Spleen (tissue), 11 donors: ENCODE measurements around the gene EPHA5. TPM values are rescaled to one million over a fixed set of nuclear protein-coding genes. Genes with fewer than 3 reads are reported as not detected.

ENCODE experiments used
- DNase-seq: peaks from one replicate; pipeline ENCODE4 v3.0.0-alpha.2; 2020
- H3K27ac ChIP-seq, 8 donors: fragments of 200-600 bp; sonication (generic) in 7 of 8; 1 replicate in 4 of 8; 2 replicates in 4 of 8; pipeline versions ENCODE4 v1.5.0 to v1.8.0; 2016 to 2021; ENCODE audit warnings: inconsistent platforms in 4 of 8, mild to moderate bottlenecking in 4 of 8, moderate library complexity in 1 of 8
- H3K27me3 ChIP-seq, 7 donors: fragments of 200-600 bp; sonication (generic) in 6 of 7; replicated peaks in 1 of 7; 1 replicate in 4 of 7; 2 replicates in 3 of 7; pipeline versions ENCODE4 v1.5.0 to v1.8.0; 2016 to 2021; ENCODE audit warnings: inconsistent platforms in 3 of 7, mild to moderate bottlenecking in 1 of 7
- H3K36me3 ChIP-seq, 6 donors: fragments of 200-600 bp; sonication (generic) in 5 of 6; 1 replicate in 4 of 6; 2 replicates in 2 of 6; pipeline versions ENCODE4 v1.5.0 to v1.8.0; 2016 to 2021; ENCODE audit warnings: inconsistent platforms in 2 of 6
- H3K4me1 ChIP-seq, 6 donors: fragments of 200-600 bp; sonication (generic) in 5 of 6; 1 replicate in 3 of 6; 2 replicates in 3 of 6; pipeline versions ENCODE4 v1.5.0 to v1.8.0; 2016 to 2021; ENCODE audit warnings: inconsistent platforms in 3 of 6
- H3K4me3 ChIP-seq, 8 donors: fragments of 200-600 bp; sonication (generic) in 7 of 8; 1 replicate in 4 of 8; 2 replicates in 4 of 8; pipeline versions ENCODE4 v1.5.0 to v1.8.0; 2016 to 2021; ENCODE audit warnings: inconsistent platforms in 4 of 8, mild to moderate bottlenecking in 4 of 8, moderate library complexity in 2 of 8
- H3K9me3 ChIP-seq, 8 donors: fragments of 200-600 bp; sonication (generic) in 7 of 8; 1 replicate in 4 of 8; 2 replicates in 4 of 8; pipeline versions ENCODE4 v1.5.0 to v1.8.0; 2016 to 2021; ENCODE audit warnings: inconsistent platforms in 4 of 8
- CTCF ChIP-seq, 11 experiments: fragments of 200-600 bp in 7 of 11; fragments of 450-650 bp in 4 of 11; sonication (generic) in 4 of 11; IDR thresholded peaks in 8 of 11; conservative IDR thresholded peaks in 3 of 11; 1 replicate in 7 of 11; 2 replicates in 4 of 11; pipeline versions ENCODE4 v1.4.0 to v1.8.0; 2016 to 2021; ENCODE audit warnings: antibody characterized with exemption in 11 of 11, inconsistent platforms in 4 of 11, mild to moderate bottlenecking in 1 of 11
- POLR2A ChIP-seq, 3 donors: fragments of 450-650 bp; IDR thresholded peaks; one replicate each; pipeline ENCODE4 v1.5.1; 2017; ENCODE audit warnings: antibody characterized with exemption in 3 of 3, mild to moderate bottlenecking in 1 of 3
- POLR2AphosphoS5 ChIP-seq, 3 donors: sonication (generic); formaldehyde crosslinking; IDR thresholded peaks; one replicate each; pipeline ENCODE4 v1.5.1; 2017; ENCODE audit warnings: antibody characterized with exemption in 3 of 3
- WGBS, 5 donors: extraction: QIAGEN DNeasy Blood & Tissue Kit in 3 of 5; methylation state at CpG; one replicate each; pipeline versions ENCODE4 v1.1.5 to v1.1.7; 2013 to 2018; 5-methylcytosine and 5-hydroxymethylcytosine counted together
- intact Hi-C: fragments of 100-400 bp; cut with DNase I; formaldehyde crosslinking; loops from one replicate; pipeline ENCODE4 v1.15.0; 2023; ENCODE audit warnings: low total_unique reads
- polyA plus RNA-seq, 3 donors: library from polyadenylated mRNA; stranded (reverse); fragments of 200-250 nt; gene quantifications; one replicate each; pipeline ENCODE4 v1.2.1, GENCODE V29; 2013
- total RNA-seq, 7 donors: library from RNA; depleted of rRNA in 3 of 7; stranded (reverse); fragments of >200 nt in 3 of 7; fragmentation: NEBNext Ultra II Directional in 4 of 7; extraction: Animal tissue kit (Norgen Biotek cat#: 25700) in 4 of 7; gene quantifications; one replicate each; pipeline versions ENCODE4 v1.1.0 to v1.2.1, GENCODE V29; 2016 to 2021
- donor health status: healthy with polysubstance abuse.
- donor health status: DM: no; HTN: no; CAD: no; lungs with moderate emphysema.
- donor health status: DM: no; HTN: no; CAD: no.
- donor health status: Bipolar disorder and iron deficiency.
- donor health status: healthy.
- donor health status: DM: no; HTN: no; CAD: no.
- donor health status: DM: yes; HTN: yes; CAD: no.

EPHA5 gene
- total and polyA plus RNA-seq, 10 donors, result 0.02 to 0.93 (median 0.42) TPM

DNA sequence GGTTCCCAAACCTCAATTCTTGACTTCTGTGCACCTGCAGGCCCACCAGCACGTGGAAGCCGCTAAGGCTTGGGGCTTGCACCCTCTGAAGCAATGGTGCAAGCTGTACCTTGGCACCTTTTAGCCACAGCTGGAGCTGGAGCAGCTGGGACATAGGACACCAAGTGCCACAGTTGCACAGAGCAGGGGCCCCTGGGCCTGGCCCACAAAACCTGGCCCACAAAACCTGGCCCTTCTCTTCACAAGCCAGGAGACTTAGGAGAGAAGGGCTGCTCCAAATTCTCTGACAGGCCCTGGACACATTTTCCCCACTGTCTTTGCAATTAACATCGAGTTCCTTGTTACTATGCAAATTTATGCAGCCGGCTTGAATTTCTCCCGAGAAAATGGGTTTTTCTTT lies 197.8 kb downstream of the EPHA5 start:
- no peak for DNase-seq
- Histone ChIP-seq H3K27ac (no peak overlapping the region), H3K4me3 (no peak overlapping the region), H3K4me1 (no peaks in the 10 kb centered on the region), H3K36me3 (no peaks in the 10 kb centered on the region), H3K9me3 (peaks cover 0 to 5% (median 0%) of the 10 kb centered on the region in 8 donors), H3K27me3 (no peaks in the 10 kb centered on the region)
- 70 to 92% (median 79%) methylated on average over 5 of the region's 5 CpGs for WGBS, 5 donors
- intact Hi-C loops, result no loop called here
- TF ChIP-seq POLR2AphosphoS5 (IDR thresholded peaks at IDR 0.05), result no peak
- TF ChIP-seq POLR2A (IDR thresholded peaks at IDR 0.05), result no peak
- no peak for TF ChIP-seq CTCF (IDR thresholded peaks at IDR 0.05 in 8 of 11, conservative IDR thresholded peaks at IDR 0.05 in 3 of 11)

GRCh38 chr4:65467068-65467680 lies 203.1 kb downstream of the EPHA5 start:
- no peak overlapping the region for H3K27ac ChIP-seq
- peaks cover 0 to 4% (median 0%) of the 10 kb centered on the region in 8 donors for H3K9me3 ChIP-seq
- DNase-seq, result no peak
- no peaks in the 10 kb centered on the region for H3K4me1 ChIP-seq
- intact Hi-C loops, result no loop called here
- no peak overlapping the region for H3K4me3 ChIP-seq
- no peak for TF ChIP-seq POLR2AphosphoS5 (IDR thresholded peaks at IDR 0.05)
- H3K27me3 ChIP-seq, result no peaks in the 10 kb centered on the region
- 30 to 73% (median 68%) methylated on average over 1 of the region's 1 CpG for WGBS, 5 donors
- no peaks in the 10 kb centered on the region for H3K36me3 ChIP-seq

DNA sequence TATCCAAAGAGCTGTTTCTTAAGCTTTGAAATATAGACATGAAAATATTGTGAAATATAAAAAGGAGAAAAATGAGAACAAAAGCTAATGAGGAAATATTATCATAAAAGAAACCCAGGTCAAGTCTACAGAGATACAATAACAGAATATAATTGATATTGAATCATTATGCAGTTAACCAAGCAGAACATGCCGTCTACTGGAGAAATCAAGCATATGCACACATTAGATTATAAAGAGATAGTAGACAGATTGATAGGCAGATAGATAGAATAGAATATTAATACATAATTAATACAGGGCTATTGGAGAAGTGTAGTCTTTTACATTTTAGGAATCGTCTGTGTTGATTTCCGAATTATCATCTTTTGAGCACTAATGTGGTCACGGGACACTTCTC lies 208.5 kb downstream of the EPHA5 start:
- intact Hi-C loops, result no loop called here
- no peak for TF ChIP-seq POLR2A (IDR thresholded peaks at IDR 0.05)
- TF ChIP-seq CTCF (IDR thresholded peaks at IDR 0.05 in 8 of 11, conservative IDR thresholded peaks at IDR 0.05 in 3 of 11), result no peak
- TF ChIP-seq POLR2AphosphoS5 (IDR thresholded peaks at IDR 0.05), result no peak
- H3K27me3 ChIP-seq, result no peaks in the 10 kb centered on the region
- 75 to 94% (median 83%) methylated on average over 4 of the region's 4 CpGs for WGBS, 5 donors
- H3K4me3 ChIP-seq, result no peak overlapping the region
- H3K9me3 ChIP-seq, result no peaks in the 10 kb centered on the region
- no peaks in the 10 kb centered on the region for H3K4me1 ChIP-seq
- no peak for DNase-seq
- H3K27ac ChIP-seq, result no peak overlapping the region
- no peaks in the 10 kb centered on the region for H3K36me3 ChIP-seq

- Histone ChIP-seq H3K27me3 (no peaks in the 10 kb centered on the region), H3K4me3 (no peak overlapping the region), H3K4me1 (no peaks in the 10 kb centered on the region), H3K9me3 (no peaks in the 10 kb centered on the region), H3K27ac (no peak overlapping the region), H3K36me3 (no peaks in the 10 kb centered on the region)
- WGBS, 5 donors, result 59 to 79% (median 70%) methylated on average over 2 of the region's 2 CpGs
- TF ChIP-seq CTCF (IDR thresholded peaks at IDR 0.05 in 8 of 11, conservative IDR thresholded peaks at IDR 0.05 in 3 of 11), result no peak
- TF ChIP-seq POLR2A (IDR thresholded peaks at IDR 0.05), result no peak
- no peak for TF ChIP-seq POLR2AphosphoS5 (IDR thresholded peaks at IDR 0.05)
- no peak for DNase-seq
- intact Hi-C loops, result no loop called here
Measured at GRCh38 chr4:65457011-65457410, 213.3 kb downstream of the EPHA5 start.

DNA sequence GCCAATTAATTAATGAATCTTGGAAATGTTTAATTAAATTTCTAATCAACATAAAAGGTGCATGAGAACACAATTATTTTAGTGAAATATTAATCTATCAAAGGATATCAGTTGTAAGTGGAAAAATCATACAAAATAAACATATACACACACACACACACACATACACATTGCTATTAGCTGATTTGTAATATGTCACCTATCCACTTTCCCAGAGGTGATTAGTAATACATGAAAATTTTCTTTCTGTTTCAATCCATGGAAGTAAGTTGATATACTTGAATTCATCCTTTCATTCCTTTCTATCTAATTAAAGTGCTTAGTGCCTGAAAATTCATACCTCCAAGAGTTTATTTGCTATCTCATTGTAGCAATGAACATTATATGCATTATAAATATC lies 213.7 kb downstream of the EPHA5 start:
- Histone ChIP-seq H3K27ac (no peak overlapping the region), H3K9me3 (no peaks in the 10 kb centered on the region), H3K4me3 (no peak overlapping the region), H3K27me3 (no peaks in the 10 kb centered on the region), H3K4me1 (no peaks in the 10 kb centered on the region), H3K36me3 (no peaks in the 10 kb centered on the region)
- TF ChIP-seq POLR2AphosphoS5 (IDR thresholded peaks at IDR 0.05), result no peak
- no peak for TF ChIP-seq POLR2A (IDR thresholded peaks at IDR 0.05)
- no peak for TF ChIP-seq CTCF (IDR thresholded peaks at IDR 0.05 in 8 of 11, conservative IDR thresholded peaks at IDR 0.05 in 3 of 11)
- no peak for DNase-seq
- intact Hi-C loops, result no loop called here
